SK-N-MC (cell line): Measurements from ENCODE around the gene NPAS2.

Experiments
- DNase-seq: peaks from one replicate; pipeline ENCODE4 v3.0.0-alpha.2; 2011; ENCODE audit warnings: low read depth, low spot score
- H3K27ac ChIP-seq: fragments of 200-600 bp; sonication (generic); 2 replicates; pipeline ENCODE4 v1.5.1; 2016; ENCODE audit warnings: mixed run types
- H3K36me3 ChIP-seq: fragments of 200-600 bp; sonication (generic); 2 replicates; pipeline ENCODE4 v1.6.1; 2017; ENCODE audit warnings: antibody characterized with exemption, low read length, mixed read lengths; ENCODE audit not compliant: insufficient read depth
- H3K4me3 ChIP-seq: fragments of 200-600 bp; sonication (generic); 2 replicates; pipeline ENCODE4 v1.5.1; 2016
- H3K9ac ChIP-seq: fragments of 200-600 bp; sonication (generic); 2 replicates; pipeline ENCODE4 v1.8.0; 2017; ENCODE audit warnings: mixed run types, mixed read lengths; ENCODE audit not compliant: insufficient read length
- H3K9me3 ChIP-seq: fragments of 200-600 bp; sonication (generic); 2 replicates; pipeline ENCODE4 v1.6.1; 2017; ENCODE audit warnings: low read depth, mild to moderate bottlenecking, antibody characterized with exemption, low read length, moderate library complexity, mixed read lengths
- EZH2 ChIP-seq: fragments of 200-600 bp; sonication (generic); IDR thresholded peaks from one replicate; pipeline ENCODE4 v1.6.1; 2017; ENCODE audit warnings: antibody characterized with exemption
- FOXP2 ChIP-seq: optimal IDR thresholded peaks from 2 replicates; pipeline ENCODE3; 2011; ENCODE audit warnings: mild to moderate bottlenecking, moderate library complexity; ENCODE audit not compliant: insufficient read depth; ENCODE audit errors: extremely low read length, control extremely low read depth
- POLR2AphosphoS5 ChIP-seq: IDR thresholded peaks from 2 replicates; pipeline ENCODE4 v1.6.1; 2012; ENCODE audit warnings: mild to moderate bottlenecking, low read depth, low read length, borderline replicate concordance

The NPAS2 gene

GRCh38 chr2:100781523-100782379 lies 38.2 kb upstream of the NPAS2 start:
- no peaks in the 10 kb centered on the region for H3K9me3 ChIP-seq

GRCh38 chr2:100782380-100782878 lies 37.5 kb upstream of the NPAS2 start:
- Histone ChIP-seq H3K9me3 (no peaks in the 10 kb centered on the region), H3K4me3 (no peak overlapping the region), H3K9ac (no peak overlapping the region), H3K36me3 (no peaks in the 10 kb centered on the region), H3K27ac (no peak overlapping the region)
- no peak for DNase-seq
- no peak for TF ChIP-seq EZH2

More at GRCh38 chr2:100781523-100782379, 38.2 kb upstream of the NPAS2 start:
- TF ChIP-seq FOXP2 (no peak), EZH2 (no peak), POLR2AphosphoS5 (no peak)
- H3K4me3 ChIP-seq, result no peak overlapping the region
- H3K27ac ChIP-seq, result no peak overlapping the region
- H3K9ac ChIP-seq, result no peak overlapping the region
- H3K36me3 ChIP-seq, result no peaks in the 10 kb centered on the region
- DNase-seq, result no peak

GRCh38 chr2:100783987-100784386 lies 36.0 kb upstream of the NPAS2 start:
- no peaks in the 10 kb centered on the region for H3K9me3 ChIP-seq
- H3K9ac ChIP-seq, result no peak overlapping the region
- TF ChIP-seq POLR2AphosphoS5 (no peak), EZH2 (no peak), FOXP2 (no peak)
- no peak overlapping the region for H3K4me3 ChIP-seq
- H3K36me3 ChIP-seq, result no peaks in the 10 kb centered on the region
- H3K27ac ChIP-seq, result no peak overlapping the region
- no peak for DNase-seq

- Histone ChIP-seq H3K9me3 (no peaks in the 10 kb centered on the region), H3K36me3 (no peaks in the 10 kb centered on the region), H3K4me3 (no peak overlapping the region), H3K9ac (no peak overlapping the region), H3K27ac (no peak overlapping the region)
- TF ChIP-seq POLR2AphosphoS5 (no peak), FOXP2 (no peak), EZH2 (no peak)
- no peak for DNase-seq
Observed at GRCh38 chr2:100784681-100785080, 35.3 kb upstream of the NPAS2 start.

GRCh38 chr2:100785626-100786296 lies 34.2 kb upstream of the NPAS2 start:
- H3K4me3 ChIP-seq, result no peak overlapping the region
- no peaks in the 10 kb centered on the region for H3K9me3 ChIP-seq
- no peak overlapping the region for H3K27ac ChIP-seq
- no peak for DNase-seq
- TF ChIP-seq EZH2, result no peak
- no peak overlapping the region for H3K9ac ChIP-seq
- H3K36me3 ChIP-seq, result no peaks in the 10 kb centered on the region

GRCh38 chr2:100786297-100786658 lies 33.7 kb upstream of the NPAS2 start:
- Histone ChIP-seq H3K9ac (no peak overlapping the region), H3K27ac (no peak overlapping the region), H3K4me3 (no peak overlapping the region), H3K36me3 (no peaks in the 10 kb centered on the region), H3K9me3 (no peaks in the 10 kb centered on the region)
- TF ChIP-seq FOXP2 (no peak), EZH2 (no peak), POLR2AphosphoS5 (no peak)
- DNase-seq, result no peak

- DNase-seq, result no peak
- no peaks in the 10 kb centered on the region for H3K36me3 ChIP-seq
- H3K4me3 ChIP-seq, result no peak overlapping the region
- no peak overlapping the region for H3K9ac ChIP-seq
- no peaks in the 10 kb centered on the region for H3K9me3 ChIP-seq
- TF ChIP-seq EZH2, result no peak
- TF ChIP-seq POLR2AphosphoS5, result no peak
- no peak for TF ChIP-seq FOXP2
- H3K27ac ChIP-seq, result no peak overlapping the region
Observed at GRCh38 chr2:100786985-100787384, 33.0 kb upstream of the NPAS2 start.

GRCh38 chr2:100789361-100789760 lies 30.6 kb upstream of the NPAS2 start:
- TF ChIP-seq POLR2AphosphoS5, result no peak
- no peak for TF ChIP-seq EZH2
- TF ChIP-seq FOXP2, result no peak
- no peaks in the 10 kb centered on the region for H3K36me3 ChIP-seq
- H3K4me3 ChIP-seq, result no peak overlapping the region
- no peaks in the 10 kb centered on the region for H3K9me3 ChIP-seq
- no peak for DNase-seq
- H3K9ac ChIP-seq, result no peak overlapping the region
- H3K27ac ChIP-seq, result no peak overlapping the region
